ENCODE data around the gene CDC45.

CDC45 gene

GRCh38 chr22:19447330-19448075, 32.2 kb upstream of the CDC45 start, which contains the start of gene C22orf39:
C22orf39 (minus strand) TSS chr22:19447711; CDS start chr22:19447688, 23 bp downstream.
- peak; percentile 64 for TF ChIP-seq MAX (IDR thresholded peaks at IDR 0.05; ENCODE audit: low read depth, low read length)
- TF ChIP-seq, protein P1, sequence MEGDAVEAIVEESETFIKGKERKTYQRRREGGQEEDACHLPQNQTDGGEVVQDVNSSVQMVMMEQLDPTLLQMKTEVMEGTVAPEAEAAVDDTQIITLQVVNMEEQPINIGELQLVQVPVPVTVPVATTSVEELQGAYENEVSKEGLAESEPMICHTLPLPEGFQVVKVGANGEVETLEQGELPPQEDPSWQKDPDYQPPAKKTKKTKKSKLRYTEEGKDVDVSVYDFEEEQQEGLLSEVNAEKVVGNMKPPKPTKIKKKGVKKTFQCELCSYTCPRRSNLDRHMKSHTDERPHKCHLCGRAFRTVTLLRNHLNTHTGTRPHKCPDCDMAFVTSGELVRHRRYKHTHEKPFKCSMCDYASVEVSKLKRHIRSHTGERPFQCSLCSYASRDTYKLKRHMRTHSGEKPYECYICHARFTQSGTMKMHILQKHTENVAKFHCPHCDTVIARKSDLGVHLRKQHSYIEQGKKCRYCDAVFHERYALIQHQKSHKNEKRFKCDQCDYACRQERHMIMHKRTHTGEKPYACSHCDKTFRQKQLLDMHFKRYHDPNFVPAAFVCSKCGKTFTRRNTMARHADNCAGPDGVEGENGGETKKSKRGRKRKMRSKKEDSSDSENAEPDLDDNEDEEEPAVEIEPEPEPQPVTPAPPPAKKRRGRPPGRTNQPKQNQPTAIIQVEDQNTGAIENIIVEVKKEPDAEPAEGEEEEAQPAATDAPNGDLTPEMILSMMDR (IDR thresholded peaks at IDR 0.05; ENCODE audit: low read depth, low read length) = no peak
- peak; percentile 72 for TF ChIP-seq POLR2A (IDR thresholded peaks at IDR 0.05; ENCODE audit: extremely low read depth, insufficient read length)
- peak; percentile 48; the same call in 1 of the 2 replicates for TF ChIP-seq MYC (IDR thresholded peaks at IDR 0.05; ENCODE audit: low read depth, low read length)
- peak within 1 kb of the TSS; percentile 88 for H3K4me3 ChIP-seq (ENCODE audit: low read depth, low read length)
- peak; percentile 92 for DNase-seq (ENCODE audit: low read depth)

GRCh38 chr22:19448076-19448607, 31.6 kb upstream of the CDC45 start:
- DNase-seq (ENCODE audit: low read depth) = peak; percentile 70
- TF ChIP-seq MYC (IDR thresholded peaks at IDR 0.05; ENCODE audit: low read depth, low read length) = no peak
- H3K4me3 ChIP-seq (ENCODE audit: low read depth, low read length) = peak overlapping the region; percentile 88

DNA sequence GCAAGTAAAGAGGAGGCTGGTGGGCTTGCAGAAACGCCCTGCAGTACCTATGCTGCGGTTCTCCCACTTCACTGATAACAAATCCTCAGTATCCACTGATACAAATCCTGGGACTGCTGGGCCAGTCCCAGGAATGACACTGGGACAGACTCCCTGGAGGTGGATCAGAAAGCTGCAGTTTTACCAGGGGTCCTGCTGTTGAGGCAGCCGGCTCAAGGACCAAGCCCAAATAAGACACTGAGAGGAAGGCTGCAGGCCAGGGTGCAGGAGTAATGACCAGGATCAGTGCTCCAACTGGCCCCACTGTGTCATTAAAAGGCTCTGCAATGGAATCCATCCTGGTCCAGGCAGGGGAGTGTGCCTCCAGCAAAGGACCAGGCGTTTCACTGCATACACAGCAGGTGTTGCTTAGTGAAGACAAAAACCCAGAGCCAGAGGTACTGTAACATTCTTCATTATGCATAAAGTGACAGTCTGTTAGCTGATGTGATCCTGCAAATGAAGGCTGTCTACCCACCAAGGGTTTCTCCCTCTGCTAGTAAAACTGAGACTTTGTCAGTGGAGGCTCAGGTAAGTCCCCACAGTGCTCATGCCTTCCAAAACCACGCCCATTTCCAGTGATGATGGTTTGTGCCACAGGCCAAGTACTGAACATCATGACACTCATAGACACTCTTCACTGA, 30.8 kb upstream of the CDC45 start:
- TF ChIP-seq MAX (IDR thresholded peaks at IDR 0.05; ENCODE audit: low read depth, low read length) (no peak), POLR2A (IDR thresholded peaks at IDR 0.05; ENCODE audit: extremely low read depth, insufficient read length) (no peak), MYC (IDR thresholded peaks at IDR 0.05; ENCODE audit: low read depth, low read length) (no peak)
- TF ChIP-seq, protein P1 (IDR thresholded peaks at IDR 0.05; ENCODE audit: low read depth, low read length) = no peak
- no peak for DNase-seq (ENCODE audit: low read depth)
- peak overlapping the region; percentile 88 for H3K4me3 ChIP-seq (ENCODE audit: low read depth, low read length)

GRCh38 chr22:19449422-19449767, 30.3 kb upstream of the CDC45 start:
- H3K4me3 ChIP-seq (ENCODE audit: low read depth, low read length) = no peak overlapping the region
- DNase-seq (ENCODE audit: low read depth) = no peak
- TF ChIP-seq MYC (IDR thresholded peaks at IDR 0.05; ENCODE audit: low read depth, low read length) (no peak), MAX (IDR thresholded peaks at IDR 0.05; ENCODE audit: low read depth, low read length) (no peak), POLR2A (IDR thresholded peaks at IDR 0.05; ENCODE audit: extremely low read depth, insufficient read length) (no peak)
- TF ChIP-seq, protein P1 (IDR thresholded peaks at IDR 0.05; ENCODE audit: low read depth, low read length) = no peak

DNA sequence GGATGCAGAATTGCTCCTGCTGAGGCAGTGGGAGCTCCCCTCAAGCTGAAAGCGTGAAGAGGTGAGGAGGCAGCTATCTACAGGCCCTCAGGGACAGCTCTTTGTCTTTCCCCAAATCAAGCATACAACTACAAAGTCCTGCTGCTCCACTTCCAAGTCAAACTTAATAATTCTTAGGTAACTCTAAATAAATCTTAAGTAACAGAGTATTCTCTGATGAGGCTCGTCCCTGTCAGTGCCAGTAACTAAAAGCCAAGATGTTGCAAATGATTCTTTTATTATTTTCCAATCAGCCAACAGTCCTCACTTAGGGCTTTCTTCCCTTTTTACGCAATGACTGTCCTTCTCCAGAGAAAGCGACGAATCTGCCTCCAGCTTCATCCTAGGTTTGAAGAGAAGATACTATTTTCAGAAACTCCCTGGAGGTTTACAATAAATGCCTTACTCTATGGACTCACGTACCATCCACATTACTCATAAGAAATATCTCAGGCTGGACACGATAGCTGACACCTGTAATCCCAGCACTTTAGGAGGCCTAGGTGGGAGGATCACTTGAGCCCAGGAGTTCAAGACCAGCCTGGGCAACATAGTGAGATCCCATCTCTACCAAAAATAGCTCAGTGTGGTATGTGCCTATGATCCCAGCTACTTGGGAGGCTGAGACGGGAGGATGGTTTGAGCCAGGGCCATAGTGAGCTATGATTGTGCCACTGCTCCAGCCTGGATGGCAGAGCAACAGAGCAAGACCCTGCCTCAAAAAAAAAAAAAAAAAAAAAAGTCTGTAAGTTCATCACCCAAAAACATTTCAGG, 29.2 kb upstream of the CDC45 start:
- TF ChIP-seq MAX (IDR thresholded peaks at IDR 0.05; ENCODE audit: low read depth, low read length) (no peak), MYC (IDR thresholded peaks at IDR 0.05; ENCODE audit: low read depth, low read length) (no peak), POLR2A (IDR thresholded peaks at IDR 0.05; ENCODE audit: extremely low read depth, insufficient read length) (no peak)
- TF ChIP-seq, protein P1 (IDR thresholded peaks at IDR 0.05; ENCODE audit: low read depth, low read length) = no peak
- DNase-seq (ENCODE audit: low read depth) = no peak
- H3K4me3 ChIP-seq (ENCODE audit: low read depth, low read length) = no peak overlapping the region

All from NB4 (cell line).